Measurements from ENCODE around the gene GTF2H2C_2.
A peak's percentile ranks its signal among the peaks of the same experiment; 100 is the strongest.
"Not testable (repeated sequence)": the region's sequence is repeated elsewhere in the genome, so short reads cannot be mapped to it uniquely, and the experiment has no call there.

Gene GTF2H2C_2

DNA sequence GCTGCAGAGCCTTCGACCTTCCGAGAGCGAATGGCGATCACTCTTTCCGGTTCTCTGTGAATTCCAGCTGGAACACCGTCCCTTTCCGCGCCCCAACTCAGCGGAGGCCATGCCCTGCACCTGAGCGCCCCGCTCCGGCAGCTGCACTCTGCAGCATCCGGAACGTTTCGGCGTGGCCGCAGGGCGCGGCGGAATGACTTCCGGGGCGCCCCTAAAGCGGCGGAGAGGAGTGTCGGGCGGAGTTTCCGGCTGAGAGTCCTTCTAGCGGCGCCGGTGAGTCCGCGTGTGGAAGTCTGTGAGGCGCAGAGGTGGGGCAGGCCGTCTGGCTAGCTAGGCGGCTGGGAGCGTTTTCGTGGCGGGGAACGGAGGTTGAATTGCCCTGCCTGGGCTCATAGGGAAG is at the start of gene GTF2H2C_2:
Gene GTF2H2C_2 (plus strand): TSS at position 252 of the 400 bp plus-strand sequence.
- DNase-seq: not testable (repeated sequence)

DNA sequence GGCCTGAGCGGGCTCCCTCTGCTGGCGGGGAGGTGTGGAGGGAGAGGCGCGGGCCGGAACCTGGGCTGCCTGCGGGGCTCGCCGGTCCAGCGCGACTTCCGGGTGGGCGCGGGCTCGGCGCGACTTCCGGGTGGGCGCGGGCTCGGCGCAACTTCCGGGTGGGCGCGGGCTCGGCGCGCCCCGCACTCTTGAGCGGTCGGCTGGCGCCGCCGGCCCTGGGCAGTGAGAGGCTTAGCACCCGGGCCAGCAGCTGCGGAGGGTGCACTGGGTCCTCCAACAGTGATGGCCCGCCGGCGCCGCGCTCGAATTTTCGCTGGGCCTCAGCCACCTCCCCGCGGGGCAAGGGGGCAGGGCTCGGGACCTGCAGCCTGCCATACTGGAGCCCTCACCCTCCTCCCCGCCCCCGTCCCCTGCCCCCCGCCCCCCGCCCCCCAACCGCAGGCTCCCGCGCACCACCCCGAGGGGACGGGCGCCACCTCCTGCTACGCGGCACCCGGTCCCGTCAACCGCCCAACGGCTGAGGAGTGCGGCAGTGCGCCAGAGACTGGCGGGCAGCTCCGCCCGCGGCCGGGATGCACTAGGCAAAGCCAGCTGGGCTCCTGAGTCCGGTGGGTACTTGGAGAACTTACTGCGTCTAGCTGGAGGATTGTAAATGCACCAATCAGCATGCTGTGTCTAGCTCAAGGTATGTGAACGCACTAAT is 14.0 kb upstream of the GTF2H2C_2 start:
- DNase-seq: peak; percentile 59 to 64

DNA sequence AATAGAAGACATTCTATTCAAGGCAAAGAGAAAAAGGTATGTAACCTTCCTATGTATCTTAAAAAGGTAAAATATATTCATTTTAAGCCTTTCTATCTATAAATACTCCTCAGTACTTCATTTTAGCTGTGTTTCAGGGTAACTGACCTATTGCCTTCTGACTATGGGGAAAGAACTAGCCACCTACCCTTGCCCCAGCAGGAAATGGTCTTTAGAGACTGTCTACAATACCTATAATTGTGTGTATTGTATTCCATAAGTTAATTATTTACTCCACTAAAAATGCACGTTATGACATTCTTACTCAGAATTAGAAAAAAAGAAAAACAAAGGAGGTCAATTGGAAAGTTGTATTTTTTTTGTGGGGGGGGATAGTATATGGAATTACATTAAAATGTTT is 6.2 kb downstream of the GTF2H2C_2 start:
- not testable (repeated sequence) for DNase-seq

DNA sequence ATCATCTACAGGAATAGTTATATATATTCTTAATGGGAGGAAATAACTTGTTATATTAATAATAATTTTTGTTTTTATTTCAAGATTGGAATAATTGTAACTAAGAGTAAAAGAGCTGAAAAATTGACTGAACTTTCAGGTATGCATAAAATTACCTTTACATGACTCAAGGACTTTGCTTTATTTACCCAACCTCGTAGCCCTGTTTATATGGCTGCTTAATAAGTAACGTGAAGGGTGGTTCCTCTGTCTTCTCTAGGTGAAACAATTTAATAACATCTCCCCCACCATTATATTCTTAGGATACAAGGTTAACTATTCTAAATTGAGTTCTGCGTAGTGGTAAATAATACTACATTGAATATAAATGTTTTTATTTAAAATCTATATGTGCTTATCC is 8.0 kb downstream of the GTF2H2C_2 start:
- not testable (repeated sequence) for DNase-seq

DNA sequence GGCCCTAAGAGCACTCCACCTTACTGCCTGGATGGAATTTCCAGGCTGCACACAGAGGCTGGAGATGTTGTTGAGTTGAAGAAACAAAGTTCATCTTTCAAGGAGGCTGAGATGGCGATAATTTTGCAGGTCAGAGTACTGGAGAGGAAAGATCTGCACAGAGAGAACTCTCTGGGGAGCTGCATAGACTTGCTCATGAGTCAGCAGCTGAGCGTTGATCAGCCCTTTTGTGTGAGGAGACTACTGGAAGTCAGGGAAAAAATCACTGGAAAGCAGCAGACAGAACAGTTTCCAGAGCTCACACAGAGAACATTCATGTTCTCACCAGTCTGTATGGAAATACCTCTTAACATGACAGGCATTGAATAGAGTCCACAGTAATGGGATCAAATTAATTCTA is 23.4 kb downstream of the GTF2H2C_2 start:
- DNase-seq: not testable (repeated sequence)

DNA sequence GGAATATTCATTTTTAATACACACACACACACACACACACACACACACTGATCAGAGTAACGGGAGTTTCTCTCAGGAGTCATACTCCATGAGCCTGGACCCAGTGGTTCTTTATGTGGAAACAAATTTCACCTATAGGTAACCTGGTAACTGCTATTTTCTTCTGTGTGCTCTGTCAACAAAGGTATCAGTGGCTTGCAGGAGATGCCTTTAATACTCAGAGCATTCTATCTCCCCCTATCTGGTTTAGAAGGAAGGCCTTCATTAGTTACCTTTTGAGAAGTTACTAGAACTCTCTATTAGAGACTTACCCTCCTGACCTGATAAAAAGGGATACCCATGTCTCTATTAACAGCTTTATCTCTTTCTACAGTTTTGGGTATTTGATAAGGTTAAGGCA is 34.4 kb downstream of the GTF2H2C_2 start:
- DNase-seq: not testable (repeated sequence)

DNA sequence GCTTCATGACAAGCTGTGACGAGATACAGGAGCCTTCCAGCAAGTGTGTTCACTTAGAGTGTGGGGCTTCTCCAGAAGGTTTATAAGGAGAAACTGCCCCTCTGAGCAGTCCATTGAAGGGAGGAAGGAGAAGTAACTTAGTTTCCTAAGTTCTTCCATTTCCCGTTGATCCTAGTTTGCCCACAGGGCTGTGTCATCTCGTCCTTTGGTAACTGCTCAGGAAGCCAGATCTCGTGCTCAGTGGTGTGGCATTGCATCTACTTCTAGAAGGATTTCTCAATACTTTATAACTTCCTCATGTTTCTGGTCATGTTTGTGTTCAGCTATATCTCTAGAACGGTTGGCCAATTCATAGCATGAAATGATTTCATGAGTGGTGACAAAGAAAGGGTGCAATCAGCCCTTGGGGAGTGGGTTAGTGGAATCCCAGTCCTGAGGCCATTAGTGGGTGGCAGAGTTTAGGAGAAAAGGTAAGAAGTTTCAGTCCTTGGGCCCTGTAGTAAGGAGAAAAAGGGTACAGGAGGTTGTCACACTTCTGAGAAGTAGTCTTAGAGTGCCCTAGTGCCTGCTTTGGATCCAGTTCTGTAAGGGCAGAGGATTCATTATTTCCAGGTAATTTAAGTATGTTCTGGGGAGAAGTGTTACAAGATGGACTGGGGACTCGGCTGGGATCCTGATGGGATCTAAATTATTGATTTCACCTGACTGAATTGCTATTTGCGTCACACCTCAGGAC is 36.2 kb downstream of the GTF2H2C_2 start:
- DNase-seq: not testable (repeated sequence)

DNA sequence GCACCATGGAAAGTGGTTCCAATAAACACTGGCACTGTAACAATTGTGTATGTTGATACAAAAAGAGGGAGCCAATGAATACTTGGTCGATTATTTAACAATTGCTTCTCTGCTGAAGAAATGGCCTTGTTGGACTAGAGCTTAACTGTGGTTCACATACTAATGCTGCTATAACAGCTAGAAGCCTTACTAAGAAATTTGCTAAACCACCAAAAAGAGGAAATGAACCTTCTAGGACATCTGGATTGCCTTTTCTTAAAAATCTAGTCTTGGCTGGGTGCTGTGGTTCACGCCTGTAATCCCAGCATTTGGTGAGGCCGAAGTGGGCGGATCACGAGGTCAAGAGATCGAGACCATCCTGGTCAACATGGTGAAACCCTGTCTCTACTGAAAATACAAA is 41.9 kb downstream of the GTF2H2C_2 start:
- DNase-seq: not testable (repeated sequence)

DNA sequence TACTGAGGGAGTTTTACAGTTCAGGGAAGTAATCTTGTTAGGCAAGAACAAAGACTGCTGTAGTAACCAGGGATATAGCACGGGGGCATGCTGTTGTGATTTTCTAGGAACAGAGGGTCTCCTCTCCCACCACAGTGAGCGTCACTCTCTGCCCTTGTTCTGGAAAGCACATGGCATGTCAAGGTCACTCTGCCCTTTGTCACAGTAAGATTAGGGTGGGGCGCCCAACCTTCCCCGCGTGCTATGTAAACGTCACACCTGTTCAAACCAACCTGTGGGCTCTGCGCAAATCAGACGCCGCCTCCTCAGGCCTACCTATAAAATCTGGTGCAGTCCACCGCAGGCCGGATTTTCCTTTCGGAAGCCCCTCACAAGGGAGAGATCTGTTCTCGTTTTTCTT is 44.0 kb downstream of the GTF2H2C_2 start:
- DNase-seq: not testable (repeated sequence)

DNA sequence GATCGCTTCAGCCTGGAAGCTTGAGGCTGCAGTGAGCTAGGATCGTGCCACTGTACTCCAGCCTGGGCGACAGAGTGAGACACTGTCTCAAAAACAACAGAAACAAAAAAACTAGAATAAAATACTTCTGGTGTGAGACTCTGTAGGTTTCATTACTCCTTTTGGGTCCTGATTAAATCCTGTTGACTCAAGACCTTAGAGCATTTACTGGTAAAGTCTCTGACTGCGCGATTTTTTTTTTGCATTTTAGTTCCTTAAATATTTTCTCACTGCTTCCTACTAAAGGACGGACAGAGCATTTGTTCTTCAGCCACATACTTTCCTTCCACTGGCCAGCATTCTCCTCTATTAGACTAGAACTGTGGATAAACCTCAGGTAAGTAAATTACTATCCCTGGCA is 46.8 kb downstream of the GTF2H2C_2 start:
- not testable (repeated sequence) for DNase-seq

DNA sequence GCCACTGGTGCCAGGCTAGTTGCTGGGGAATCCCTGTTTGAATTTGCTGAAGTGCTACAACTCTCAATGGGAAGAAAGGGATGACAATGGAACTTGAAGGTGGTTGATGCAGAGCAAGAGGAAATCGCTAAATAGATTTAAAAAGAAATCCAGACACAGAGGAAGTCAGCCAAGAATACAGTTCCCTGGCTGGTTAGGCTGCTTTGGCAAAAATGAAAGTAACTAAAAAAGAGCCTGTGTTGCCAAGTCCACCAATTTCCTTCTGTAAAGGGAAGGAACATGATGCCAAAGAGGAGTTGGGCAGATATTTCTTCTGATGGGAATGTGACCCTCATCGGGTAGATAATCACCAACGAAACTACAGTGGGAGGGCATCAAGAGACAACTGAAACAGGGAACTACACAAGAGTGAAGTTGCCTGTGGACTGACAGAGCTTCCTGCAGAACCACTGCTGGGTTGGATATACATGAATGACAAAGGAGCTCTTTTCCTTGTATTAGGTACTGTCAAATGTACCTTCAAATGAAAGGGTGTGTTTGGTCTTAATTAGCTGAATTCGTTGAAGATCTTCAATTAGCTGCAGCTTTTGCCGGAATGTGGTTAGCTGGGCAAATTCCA is 49.0 kb downstream of the GTF2H2C_2 start:
- not testable (repeated sequence) for DNase-seq

DNA sequence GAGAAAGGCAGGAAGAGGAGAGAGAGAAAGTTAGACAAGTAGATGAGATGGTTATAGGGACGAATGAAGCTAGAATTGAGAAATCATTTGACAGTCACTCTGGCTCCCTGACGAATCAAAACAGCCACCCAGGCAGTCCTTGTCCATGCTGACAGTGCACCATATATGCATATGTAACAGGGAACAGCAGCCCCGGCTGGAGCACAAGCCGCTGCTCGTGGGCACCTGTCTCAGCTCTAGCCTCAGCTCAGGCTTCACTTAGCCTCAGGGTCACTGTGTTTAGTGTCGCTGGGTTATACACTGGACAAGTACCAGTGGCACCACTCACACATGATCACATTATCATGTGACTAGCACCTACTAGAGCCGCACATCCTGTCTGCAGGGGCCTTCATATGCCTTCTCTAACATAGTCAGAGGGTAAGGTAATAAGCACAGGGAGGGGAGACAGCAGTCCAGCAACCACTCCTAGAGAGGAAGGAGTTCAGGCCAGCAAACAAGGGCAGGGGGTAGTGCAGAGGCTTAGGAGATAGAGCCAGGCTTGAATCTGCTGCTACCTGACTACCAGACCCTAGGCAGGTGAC is 54.9 kb downstream of the GTF2H2C_2 start:
- not testable (repeated sequence) for DNase-seq
